ENCODE data around the gene SLC7A10. TPM values are rescaled to one million over a fixed set of nuclear protein-coding genes. Genes with fewer than 3 reads are reported as not detected.

SLC7A10 gene
- total RNA-seq, 3 donors from 2014 or later (not counting 1 experiment from before 2014, with no cell fraction given), result not detected

DNA sequence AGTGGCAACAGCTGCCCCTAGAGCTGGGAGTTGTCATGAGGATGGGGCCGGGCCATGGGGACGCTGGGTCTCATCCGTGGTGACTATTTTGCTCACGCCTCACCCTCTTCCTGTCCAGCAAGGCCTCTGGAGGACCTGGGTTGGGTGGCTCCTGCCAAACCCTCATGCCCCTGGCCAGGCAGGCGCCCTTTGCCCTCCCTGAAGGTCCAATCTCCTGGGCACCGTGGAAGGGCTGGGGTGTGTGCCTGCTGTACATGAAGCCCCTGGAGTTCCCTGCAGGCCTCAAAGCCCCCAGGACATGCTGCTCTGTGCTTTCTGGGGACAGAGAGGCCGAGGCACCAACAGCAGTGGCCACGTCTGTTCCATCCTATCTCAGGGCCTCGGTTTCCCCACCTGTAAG lies 17.7 kb downstream of the SLC7A10 start:
- no peaks in the 10 kb centered on the region for H3K9me3 Mint-ChIP-seq
- Histone ChIP-seq H3K4me1 (ENCODE audit: control insufficient read depth, insufficient read depth, low read length) (no peaks in the 10 kb centered on the region), H3K4me3 (ENCODE audit: low read length) (no peak overlapping the region), H3K36me3 (ENCODE audit: control insufficient read depth, insufficient read depth, low read length) (no peaks in the 10 kb centered on the region), H3K9me3 (ENCODE audit: control insufficient read depth, insufficient read depth, low read length) (no peaks in the 10 kb centered on the region), H3K27me3 (ENCODE audit: control insufficient read depth, insufficient read depth, low read length) (no peaks in the 10 kb centered on the region), H3K27ac (ENCODE audit: low read length) (no peak overlapping the region)
- intact Hi-C loops (cut with micrococcal nuclease), result no loop called here
- WGBS (ENCODE audit: insufficient coverage), result 82% methylated on average over 9 of the region's 9 CpGs
- DNase-seq (no peak), ATAC-seq (no peak)
- no peaks in the 10 kb centered on the region for H3K36me3 Mint-ChIP-seq
- no peaks in the 10 kb centered on the region for H3K27me3 Mint-ChIP-seq (ENCODE audit: low read depth in 2 of 2)
- no peak overlapping the region for H3K4me3 Mint-ChIP-seq
- TF ChIP-seq, protein P1, sequence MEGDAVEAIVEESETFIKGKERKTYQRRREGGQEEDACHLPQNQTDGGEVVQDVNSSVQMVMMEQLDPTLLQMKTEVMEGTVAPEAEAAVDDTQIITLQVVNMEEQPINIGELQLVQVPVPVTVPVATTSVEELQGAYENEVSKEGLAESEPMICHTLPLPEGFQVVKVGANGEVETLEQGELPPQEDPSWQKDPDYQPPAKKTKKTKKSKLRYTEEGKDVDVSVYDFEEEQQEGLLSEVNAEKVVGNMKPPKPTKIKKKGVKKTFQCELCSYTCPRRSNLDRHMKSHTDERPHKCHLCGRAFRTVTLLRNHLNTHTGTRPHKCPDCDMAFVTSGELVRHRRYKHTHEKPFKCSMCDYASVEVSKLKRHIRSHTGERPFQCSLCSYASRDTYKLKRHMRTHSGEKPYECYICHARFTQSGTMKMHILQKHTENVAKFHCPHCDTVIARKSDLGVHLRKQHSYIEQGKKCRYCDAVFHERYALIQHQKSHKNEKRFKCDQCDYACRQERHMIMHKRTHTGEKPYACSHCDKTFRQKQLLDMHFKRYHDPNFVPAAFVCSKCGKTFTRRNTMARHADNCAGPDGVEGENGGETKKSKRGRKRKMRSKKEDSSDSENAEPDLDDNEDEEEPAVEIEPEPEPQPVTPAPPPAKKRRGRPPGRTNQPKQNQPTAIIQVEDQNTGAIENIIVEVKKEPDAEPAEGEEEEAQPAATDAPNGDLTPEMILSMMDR (IDR thresholded peaks at IDR 0.05), result no peak
- no peaks in the 10 kb centered on the region for H3K4me1 Mint-ChIP-seq
- H3K27ac Mint-ChIP-seq, result no peak overlapping the region

DNA sequence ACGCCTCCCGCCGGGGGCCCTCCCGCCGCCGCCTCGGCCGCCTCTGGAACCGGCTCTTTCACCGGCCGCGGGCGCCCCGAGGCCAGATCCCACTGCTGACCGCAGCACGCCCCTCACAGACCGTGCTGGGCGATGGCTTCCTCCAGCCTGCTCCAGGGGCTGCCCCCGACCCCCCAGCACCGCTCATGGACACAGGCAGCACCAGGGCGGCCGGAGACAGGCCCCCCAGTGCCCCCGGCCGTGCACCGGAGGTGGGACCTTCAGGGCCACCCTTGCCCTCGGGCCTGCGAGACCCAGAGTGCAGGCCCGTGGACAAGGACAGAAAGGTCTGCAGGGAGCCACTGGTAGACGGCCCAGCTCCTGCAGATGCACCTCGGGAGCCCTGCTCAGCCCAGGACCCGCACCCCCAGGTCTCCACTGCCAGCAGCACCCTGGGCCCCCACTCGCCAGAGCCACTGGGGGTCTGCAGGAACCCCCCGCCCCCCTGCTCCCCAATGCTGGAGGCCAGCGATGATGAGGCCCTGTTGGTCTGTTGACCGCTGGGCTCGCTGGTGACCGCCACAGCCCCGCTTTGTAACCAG lies 18.5 kb downstream of the SLC7A10 start:
- no peaks in the 10 kb centered on the region for H3K36me3 ChIP-seq (ENCODE audit: control insufficient read depth, insufficient read depth, low read length)
- no peak for DNase-seq
- intact Hi-C loops (cut with micrococcal nuclease), result no loop called here
- H3K4me1 ChIP-seq (ENCODE audit: control insufficient read depth, insufficient read depth, low read length), result no peaks in the 10 kb centered on the region
- Mint-ChIP-seq H3K4me3 (no peak overlapping the region), H3K27me3 (ENCODE audit: low read depth in 2 of 2) (no peaks in the 10 kb centered on the region), H3K36me3 (no peaks in the 10 kb centered on the region), H3K9me3 (no peaks in the 10 kb centered on the region), H3K4me1 (no peaks in the 10 kb centered on the region), H3K27ac (no peak overlapping the region)
- TF ChIP-seq, protein P1 (IDR thresholded peaks at IDR 0.05), result no peak
- H3K27ac ChIP-seq (ENCODE audit: low read length), result no peak overlapping the region
- no peak overlapping the region for H3K4me3 ChIP-seq (ENCODE audit: low read length)
- ATAC-seq, result no peak
- no peaks in the 10 kb centered on the region for H3K27me3 ChIP-seq (ENCODE audit: control insufficient read depth, insufficient read depth, low read length)
- WGBS (ENCODE audit: insufficient coverage), result 91% methylated on average over 38 of the region's 38 CpGs
- H3K9me3 ChIP-seq (ENCODE audit: control insufficient read depth, insufficient read depth, low read length), result no peaks in the 10 kb centered on the region

DNA sequence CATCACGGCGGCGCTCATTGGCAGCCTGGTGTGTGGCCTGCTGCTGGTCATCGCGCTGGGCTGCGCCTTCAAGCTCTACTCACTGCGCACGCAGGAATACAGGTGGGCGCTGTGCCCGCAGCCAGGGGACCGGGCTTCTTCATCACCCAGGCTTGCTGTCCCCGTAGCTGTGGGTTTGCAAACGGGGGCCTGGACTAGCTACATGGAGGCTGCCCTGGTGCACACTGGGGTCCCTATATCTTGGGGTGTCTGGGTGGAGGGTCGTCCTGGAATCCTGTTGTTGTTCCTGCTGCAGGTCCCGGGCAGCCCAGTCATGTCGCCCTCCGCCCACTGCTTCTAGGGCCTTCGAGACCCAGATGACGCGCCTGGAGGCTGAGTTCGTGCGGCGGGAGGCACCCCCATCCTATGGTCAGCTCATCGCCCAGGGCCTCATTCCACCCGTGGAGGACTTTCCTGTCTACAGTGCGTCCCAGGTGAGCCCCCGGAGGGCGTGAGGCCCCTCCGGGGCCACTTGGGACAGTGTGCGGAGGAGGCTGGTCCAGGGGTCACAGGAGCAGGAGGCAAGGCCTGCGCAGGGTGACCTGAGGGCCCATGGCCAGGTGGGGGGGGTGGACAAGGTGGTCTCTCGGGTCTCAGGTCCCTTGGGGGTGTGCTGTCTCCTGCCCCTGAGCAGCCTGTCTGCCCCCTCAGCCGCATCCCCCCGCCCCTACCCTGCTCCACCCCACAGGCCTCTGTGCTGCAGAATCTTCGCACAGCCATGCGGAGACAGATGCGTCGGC lies 19.2 kb downstream of the SLC7A10 start:
- no peaks in the 10 kb centered on the region for H3K27me3 Mint-ChIP-seq (ENCODE audit: low read depth in 2 of 2)
- no peaks in the 10 kb centered on the region for H3K36me3 Mint-ChIP-seq
- ATAC-seq, result no peak
- H3K27me3 ChIP-seq (ENCODE audit: control insufficient read depth, insufficient read depth, low read length), result no peaks in the 10 kb centered on the region
- intact Hi-C loops (cut with micrococcal nuclease), result no loop called here
- no peak for DNase-seq
- no peaks in the 10 kb centered on the region for H3K4me1 Mint-ChIP-seq
- TF ChIP-seq, protein P1 (IDR thresholded peaks at IDR 0.05), result no peak
- H3K27ac Mint-ChIP-seq, result no peak overlapping the region
- no peaks in the 10 kb centered on the region for H3K4me1 ChIP-seq (ENCODE audit: control insufficient read depth, insufficient read depth, low read length)
- H3K36me3 ChIP-seq (ENCODE audit: control insufficient read depth, insufficient read depth, low read length), result no peaks in the 10 kb centered on the region
- H3K9me3 Mint-ChIP-seq, result no peaks in the 10 kb centered on the region
- H3K4me3 ChIP-seq (ENCODE audit: low read length), result no peak overlapping the region
- 94% methylated on average over 38 of the region's 38 CpGs for WGBS (ENCODE audit: insufficient coverage)
- no peaks in the 10 kb centered on the region for H3K9me3 ChIP-seq (ENCODE audit: control insufficient read depth, insufficient read depth, low read length)
- no peak overlapping the region for H3K27ac ChIP-seq (ENCODE audit: low read length)
- no peak overlapping the region for H3K4me3 Mint-ChIP-seq

Measured in natural killer cell (primary cell).